ENCODE measurements around the gene MAMDC2.

MAMDC2 gene

GRCh38 chr9:70262366-70262765 is 218.7 kb downstream of the MAMDC2 start:
- DNase-seq (ENCODE audit: low spot score) = no peak

DNA sequence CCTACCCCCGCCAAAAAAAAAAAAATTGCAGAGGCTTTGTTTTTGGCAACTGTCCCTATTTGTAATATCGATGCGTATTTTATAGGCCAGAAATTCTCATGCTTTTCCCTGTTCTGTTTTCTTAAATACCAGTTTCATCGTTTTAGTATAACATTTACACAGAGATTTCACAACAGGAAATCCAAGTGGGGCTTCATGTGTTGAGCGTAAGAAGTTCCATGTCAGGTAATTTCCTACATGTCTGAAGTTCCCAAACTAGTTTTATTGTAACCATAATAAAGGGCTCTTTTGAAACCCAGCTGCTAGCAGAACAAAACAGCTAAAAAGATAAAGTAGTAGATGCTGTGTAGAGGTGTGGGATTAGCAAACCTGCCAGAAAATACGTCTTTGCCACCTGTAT is 219.3 kb downstream of the MAMDC2 start:
- no peak for DNase-seq (ENCODE audit: low spot score)

DNA sequence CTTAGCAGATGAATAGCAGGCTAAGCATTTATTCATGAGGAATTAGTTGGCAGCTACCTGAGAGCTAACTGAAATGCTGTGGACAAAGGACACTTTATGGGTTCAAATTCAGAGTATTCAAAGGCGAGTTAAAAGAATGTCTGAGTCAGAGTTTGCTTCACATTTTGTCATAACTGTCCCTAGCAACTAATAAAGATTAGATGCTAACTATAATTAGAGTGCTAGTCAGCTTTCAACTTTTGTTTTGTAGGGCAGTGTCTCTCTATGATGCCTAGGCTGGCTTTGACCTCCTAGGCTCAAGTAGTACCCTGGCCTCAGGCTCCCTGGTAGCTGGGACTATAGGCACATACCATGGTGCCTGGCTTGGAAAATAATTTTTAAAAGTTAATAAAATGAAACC is 219.8 kb downstream of the MAMDC2 start:
- no peak for DNase-seq (ENCODE audit: low spot score)

Measured in ecto neural progenitor cell (in vitro differentiated cells).